Muscle layer of duodenum (tissue), 2 donors: ENCODE data around the gene EYS.

ENCODE experiments used
- H3K27ac ChIP-seq: one replicate; pipeline ENCODE4 v1.7.0; 2013; ENCODE audit warnings: mild to moderate bottlenecking, low read length
- H3K27me3 ChIP-seq: one replicate; pipeline ENCODE4 v1.7.0; 2013; ENCODE audit warnings: low read depth, mild to moderate bottlenecking, control low read depth, low read length
- H3K36me3 ChIP-seq, 2 donors: one replicate each; pipeline ENCODE4 v1.7.0; 2013; ENCODE audit warnings: low read length in 2 of 2, control low read depth in 1 of 2, mild to moderate bottlenecking in 1 of 2; ENCODE audit not compliant: insufficient read depth in 2 of 2, control insufficient read depth in 1 of 2
- H3K4me1 ChIP-seq, 2 donors: one replicate each; pipeline ENCODE4 v1.7.0; 2013; ENCODE audit warnings: low read length in 2 of 2, mild to moderate bottlenecking in 2 of 2, control low read depth in 1 of 2, moderate library complexity in 1 of 2; ENCODE audit not compliant: insufficient read depth in 2 of 2, control insufficient read depth in 1 of 2
- H3K4me3 ChIP-seq, 2 donors: one replicate each; pipeline ENCODE4 v1.7.0; 2013; ENCODE audit warnings: low read length in 2 of 2, low read depth in 1 of 2, mild to moderate bottlenecking in 1 of 2
- H3K9me3 ChIP-seq, 2 donors: one replicate each; pipeline ENCODE4 v1.7.0; 2013; ENCODE audit warnings: low read length in 2 of 2, control low read depth in 1 of 2, mild to moderate bottlenecking in 1 of 2; ENCODE audit not compliant: control insufficient read depth in 1 of 2
- donor health status: healthy.

Gene EYS

DNA sequence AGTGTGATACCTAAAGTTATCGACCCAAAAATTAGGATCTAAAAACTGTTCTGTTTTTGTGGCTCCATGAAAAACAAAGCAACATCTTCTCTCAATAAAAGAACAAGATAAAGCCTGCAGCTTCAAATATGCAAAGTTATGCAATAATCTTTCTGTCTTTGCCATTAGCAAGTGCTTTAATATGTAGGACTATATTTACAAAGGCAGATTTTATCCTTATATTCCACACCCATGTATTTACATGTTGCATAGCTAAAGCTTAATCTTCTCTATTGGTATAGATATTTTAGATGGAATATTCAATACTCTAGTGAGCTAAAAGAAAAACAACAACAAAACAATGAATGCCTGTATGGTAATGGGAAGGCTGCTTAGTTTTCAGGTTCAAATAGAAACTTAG, 1443.2 kb downstream of the EYS start:
- Histone ChIP-seq H3K4me1 (no peaks in the 10 kb centered on the region), H3K9me3 (no peaks in the 10 kb centered on the region), H3K27me3 (no peaks in the 10 kb centered on the region), H3K4me3 (no peak overlapping the region), H3K27ac (no peak overlapping the region), H3K36me3 (no peaks in the 10 kb centered on the region)

GRCh38 chr6:64259372-64259771, 1447.7 kb downstream of the EYS start:
- Histone ChIP-seq H3K4me1 (no peaks in the 10 kb centered on the region), H3K27ac (no peak overlapping the region), H3K36me3 (no peaks in the 10 kb centered on the region), H3K4me3 (no peak overlapping the region), H3K27me3 (no peaks in the 10 kb centered on the region), H3K9me3 (no peaks in the 10 kb centered on the region)

GRCh38 chr6:64258752-64259151, 1448.3 kb downstream of the EYS start:
- H3K27ac ChIP-seq: no peak overlapping the region

GRCh38 chr6:64258302-64258701, 1448.7 kb downstream of the EYS start:
- Histone ChIP-seq H3K27ac (no peak overlapping the region), H3K27me3 (no peaks in the 10 kb centered on the region), H3K4me1 (no peaks in the 10 kb centered on the region), H3K9me3 (no peaks in the 10 kb centered on the region), H3K36me3 (no peaks in the 10 kb centered on the region), H3K4me3 (no peak overlapping the region)

More at GRCh38 chr6:64258752-64259151, 1448.3 kb downstream of the EYS start:
- H3K27me3 ChIP-seq: no peaks in the 10 kb centered on the region
- H3K4me1 ChIP-seq: no peaks in the 10 kb centered on the region
- H3K9me3 ChIP-seq: no peaks in the 10 kb centered on the region
- H3K4me3 ChIP-seq: no peak overlapping the region
- H3K36me3 ChIP-seq: no peaks in the 10 kb centered on the region

- no peak overlapping the region for H3K27ac ChIP-seq
- H3K4me1 ChIP-seq: no peaks in the 10 kb centered on the region
- no peaks in the 10 kb centered on the region for H3K36me3 ChIP-seq
- H3K4me3 ChIP-seq: no peak overlapping the region
- H3K27me3 ChIP-seq: no peaks in the 10 kb centered on the region
- no peaks in the 10 kb centered on the region for H3K9me3 ChIP-seq
These were observed 1449.4 kb downstream of the EYS start for GRCh38 chr6:64257586-64257985.

GRCh38 chr6:64256483-64256882, 1450.5 kb downstream of the EYS start:
- Histone ChIP-seq H3K4me1 (no peaks in the 10 kb centered on the region), H3K4me3 (no peak overlapping the region), H3K9me3 (no peaks in the 10 kb centered on the region), H3K27me3 (no peaks in the 10 kb centered on the region), H3K27ac (no peak overlapping the region), H3K36me3 (no peaks in the 10 kb centered on the region)

DNA sequence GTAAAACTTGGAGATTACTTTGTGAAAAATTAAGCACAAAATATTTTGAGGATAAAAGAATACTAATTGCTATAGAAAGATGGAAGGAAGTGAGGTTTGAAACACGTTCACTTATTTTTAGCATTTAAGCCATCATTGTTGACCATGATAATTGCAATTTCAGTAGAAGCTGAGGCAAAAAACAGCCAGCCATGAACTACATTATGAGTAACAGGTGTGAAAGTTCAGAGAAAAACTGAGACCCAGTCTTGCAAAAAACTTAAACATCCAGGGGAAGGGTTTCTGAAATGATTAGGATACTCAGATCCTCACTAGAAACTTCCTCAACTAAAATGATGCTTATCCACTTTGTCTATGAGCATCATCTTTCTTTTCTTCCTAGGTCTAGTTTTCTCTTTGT, 1452.0 kb downstream of the EYS start:
- H3K4me1 ChIP-seq: no peaks in the 10 kb centered on the region
- no peak overlapping the region for H3K27ac ChIP-seq
- H3K36me3 ChIP-seq: no peaks in the 10 kb centered on the region
- no peaks in the 10 kb centered on the region for H3K27me3 ChIP-seq
- no peak overlapping the region for H3K4me3 ChIP-seq
- H3K9me3 ChIP-seq: no peaks in the 10 kb centered on the region

DNA sequence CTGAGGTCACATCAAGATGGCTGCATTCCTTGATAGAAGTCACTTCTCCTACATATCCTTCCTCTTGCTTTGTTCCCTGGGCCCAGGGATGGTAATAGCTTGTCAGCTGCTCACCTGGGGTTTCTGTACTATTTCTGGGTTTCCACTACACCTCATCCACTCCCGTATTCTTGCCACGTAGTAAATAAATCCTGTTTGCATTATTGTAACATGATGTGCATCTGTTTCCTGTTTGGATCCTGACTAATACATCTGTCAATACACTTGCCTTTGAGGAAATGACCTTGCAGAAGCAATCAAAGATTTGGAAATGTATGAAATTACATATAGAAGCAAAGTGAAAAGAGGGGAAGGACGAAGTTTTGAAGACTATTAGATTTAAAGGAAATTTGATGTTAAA, 1452.5 kb downstream of the EYS start:
- Histone ChIP-seq H3K4me3 (no peak overlapping the region), H3K27ac (no peak overlapping the region), H3K4me1 (no peaks in the 10 kb centered on the region), H3K27me3 (no peaks in the 10 kb centered on the region), H3K36me3 (no peaks in the 10 kb centered on the region), H3K9me3 (no peaks in the 10 kb centered on the region)

DNA sequence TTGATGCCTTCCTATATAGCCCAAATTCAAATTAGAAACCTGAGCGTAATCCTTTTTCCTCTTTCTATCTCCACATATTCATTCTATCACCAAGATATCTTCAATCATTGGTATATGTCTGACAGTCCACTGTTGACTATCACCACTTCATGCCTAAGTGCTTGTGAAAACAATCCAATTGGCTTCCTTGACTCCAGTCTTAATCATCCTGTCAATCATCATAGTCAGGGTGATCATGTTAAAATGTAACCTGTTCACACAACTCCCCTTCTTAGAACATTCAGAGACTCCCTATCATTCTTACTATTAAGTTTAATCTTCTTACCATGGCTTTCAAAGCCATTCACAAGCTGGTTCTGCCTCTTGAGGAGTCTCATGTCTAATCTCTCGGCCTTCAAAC, 1454.8 kb downstream of the EYS start:
- no peaks in the 10 kb centered on the region for H3K36me3 ChIP-seq
- no peaks in the 10 kb centered on the region for H3K4me1 ChIP-seq
- no peak overlapping the region for H3K27ac ChIP-seq
- H3K4me3 ChIP-seq: no peak overlapping the region
- no peaks in the 10 kb centered on the region for H3K27me3 ChIP-seq
- H3K9me3 ChIP-seq: no peaks in the 10 kb centered on the region

DNA sequence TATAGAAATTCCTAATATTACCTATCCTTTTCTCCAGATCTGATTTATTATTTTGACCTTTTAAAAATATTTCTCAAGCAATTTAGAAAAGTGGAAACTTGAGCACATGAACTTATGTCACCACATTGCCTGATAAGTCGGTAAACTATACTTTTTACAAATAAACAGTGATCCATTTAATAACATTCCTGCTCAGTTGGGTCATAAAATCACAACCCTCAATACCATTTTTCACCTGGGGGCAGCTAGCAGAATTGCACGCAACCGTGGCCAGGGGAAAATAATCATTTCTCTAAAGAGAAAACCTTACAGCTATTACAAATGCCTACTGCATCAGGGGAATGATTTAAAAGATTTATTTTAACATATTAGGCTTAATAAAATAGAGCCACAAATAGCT, 1456.9 kb downstream of the EYS start:
- no peaks in the 10 kb centered on the region for H3K9me3 ChIP-seq
- H3K4me1 ChIP-seq: no peaks in the 10 kb centered on the region
- no peak overlapping the region for H3K4me3 ChIP-seq
- H3K36me3 ChIP-seq: no peaks in the 10 kb centered on the region
- H3K27me3 ChIP-seq: no peaks in the 10 kb centered on the region
- H3K27ac ChIP-seq: no peak overlapping the region

DNA sequence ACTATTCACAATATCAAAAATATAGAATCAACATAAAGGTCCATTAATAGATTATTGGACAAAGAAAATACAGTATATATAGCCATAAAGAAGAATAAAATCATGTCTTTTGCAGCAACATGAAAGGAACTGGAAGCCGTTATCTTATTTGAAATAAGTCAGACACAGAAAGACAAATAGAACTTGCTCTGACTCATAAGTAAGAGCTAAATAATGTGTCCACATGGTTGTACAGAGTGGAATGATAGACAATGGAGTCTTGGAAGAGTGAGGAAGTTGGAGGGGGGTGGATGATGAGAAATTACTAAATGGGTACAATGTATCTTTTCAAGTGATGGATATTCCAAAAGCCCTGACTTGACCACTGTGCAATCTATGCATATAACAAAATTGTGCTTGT, 1457.9 kb downstream of the EYS start:
- Histone ChIP-seq H3K4me1 (no peaks in the 10 kb centered on the region), H3K9me3 (no peaks in the 10 kb centered on the region), H3K27ac (no peak overlapping the region), H3K36me3 (no peaks in the 10 kb centered on the region), H3K27me3 (no peaks in the 10 kb centered on the region), H3K4me3 (no peak overlapping the region)

- no peak overlapping the region for H3K4me3 ChIP-seq
- H3K27ac ChIP-seq: no peak overlapping the region
- H3K4me1 ChIP-seq: no peaks in the 10 kb centered on the region
- peaks cover 0 to 8% of the 10 kb centered on the region in 2 donors for H3K9me3 ChIP-seq
- H3K27me3 ChIP-seq: no peaks in the 10 kb centered on the region
- no peaks in the 10 kb centered on the region for H3K36me3 ChIP-seq
These were observed 1463.4 kb downstream of the EYS start for GRCh38 chr6:64243618-64244017.
